Measurements from ENCODE around the gene NFASC.

NFASC gene

GRCh38 chr1:204869097-204869496 lies 1.6 kb upstream of the NFASC start:
- no peak overlapping the region for H3K9ac ChIP-seq (ENCODE audit: low read length)
- no peaks in the 10 kb centered on the region for H3K4me1 ChIP-seq (ENCODE audit: low read length)
- no peaks in the 10 kb centered on the region for H4K20me1 ChIP-seq (ENCODE audit: insufficient read depth, low read length)
- TF ChIP-seq EZH2phosphoT487 (IDR thresholded peaks at IDR 0.05; ENCODE audit: low read length) (no peak), EZH2 (optimal IDR thresholded peaks at IDR 0.05; ENCODE audit: low read depth, low read length) (no peak), CTCF (IDR thresholded peaks at IDR 0.05; ENCODE audit: low read length) (no peak)
- H3K4me2 ChIP-seq (ENCODE audit: low read depth, low read length) = no peak overlapping the region
- no peak overlapping the region for H3K4me3 ChIP-seq (ENCODE audit: low read length)
- no peak overlapping the region for H3K27ac ChIP-seq (ENCODE audit: low read length)
- H3K36me3 ChIP-seq (replicated peaks; ENCODE audit: insufficient read depth, low read length) = no peaks in the 10 kb centered on the region
- H3K79me2 ChIP-seq (ENCODE audit: low read length) = no peaks in the 10 kb centered on the region
- H3F3A ChIP-seq (ENCODE audit: insufficient read depth, low read length) = no peaks in the 10 kb centered on the region
- H3K9me3 ChIP-seq (replicated peaks; ENCODE audit: insufficient read depth, low read length) = no peaks in the 10 kb centered on the region
- H3K27me3 ChIP-seq (replicated peaks; ENCODE audit: insufficient read depth, low read length) = no peaks in the 10 kb centered on the region
- H3K9me2 ChIP-seq (replicated peaks; ENCODE audit: insufficient read depth, low read length) = no peaks in the 10 kb centered on the region
- no peak overlapping the region for H2AFZ ChIP-seq (ENCODE audit: low read length)
- no peak for DNase-seq

GRCh38 chr1:204871405-204872037 lies 859 bp downstream of the NFASC start:
- TF ChIP-seq EZH2 (optimal IDR thresholded peaks at IDR 0.05; ENCODE audit: low read depth, low read length) (no peak), EZH2phosphoT487 (IDR thresholded peaks at IDR 0.05; ENCODE audit: low read length) (no peak), CTCF (IDR thresholded peaks at IDR 0.05; ENCODE audit: low read length) (no peak)
- no peaks in the 10 kb centered on the region for H3F3A ChIP-seq (ENCODE audit: insufficient read depth, low read length)
- H3K4me3 ChIP-seq (ENCODE audit: low read length) = no peak overlapping the region
- DNase-seq = no peak
- no peaks in the 10 kb centered on the region for H3K36me3 ChIP-seq (replicated peaks; ENCODE audit: insufficient read depth, low read length)
- no peak overlapping the region for H2AFZ ChIP-seq (ENCODE audit: low read length)
- H3K9me3 ChIP-seq (replicated peaks; ENCODE audit: insufficient read depth, low read length) = no peaks in the 10 kb centered on the region
- H3K4me1 ChIP-seq (ENCODE audit: low read length) = no peaks in the 10 kb centered on the region
- H3K27me3 ChIP-seq (replicated peaks; ENCODE audit: insufficient read depth, low read length) = no peaks in the 10 kb centered on the region
- H3K9ac ChIP-seq (ENCODE audit: low read length) = no peak overlapping the region
- no peaks in the 10 kb centered on the region for H4K20me1 ChIP-seq (ENCODE audit: insufficient read depth, low read length)
- no peaks in the 10 kb centered on the region for H3K9me2 ChIP-seq (replicated peaks; ENCODE audit: insufficient read depth, low read length)
- H3K27ac ChIP-seq (ENCODE audit: low read length) = no peak overlapping the region
- no peaks in the 10 kb centered on the region for H3K79me2 ChIP-seq (ENCODE audit: low read length)
- no peak overlapping the region for H3K4me2 ChIP-seq (ENCODE audit: low read depth, low read length)

GRCh38 chr1:204872262-204872881 lies 1.7 kb downstream of the NFASC start:
- Histone ChIP-seq H3K27ac (ENCODE audit: low read length) (no peak overlapping the region), H3K9me2 (replicated peaks; ENCODE audit: insufficient read depth, low read length) (no peaks in the 10 kb centered on the region), H3K36me3 (replicated peaks; ENCODE audit: insufficient read depth, low read length) (no peaks in the 10 kb centered on the region), H3K9me3 (replicated peaks; ENCODE audit: insufficient read depth, low read length) (no peaks in the 10 kb centered on the region), H3K9ac (ENCODE audit: low read length) (no peak overlapping the region), H4K20me1 (ENCODE audit: insufficient read depth, low read length) (no peaks in the 10 kb centered on the region), H3K4me1 (ENCODE audit: low read length) (no peaks in the 10 kb centered on the region), H3F3A (ENCODE audit: insufficient read depth, low read length) (no peaks in the 10 kb centered on the region), H3K79me2 (ENCODE audit: low read length) (no peaks in the 10 kb centered on the region), H3K4me2 (ENCODE audit: low read depth, low read length) (no peak overlapping the region), H3K27me3 (replicated peaks; ENCODE audit: insufficient read depth, low read length) (no peaks in the 10 kb centered on the region), H3K4me3 (ENCODE audit: low read length) (no peak overlapping the region), H2AFZ (ENCODE audit: low read length) (no peak overlapping the region)
- no peak for TF ChIP-seq CTCF (IDR thresholded peaks at IDR 0.05; ENCODE audit: low read length)
- TF ChIP-seq EZH2 (optimal IDR thresholded peaks at IDR 0.05; ENCODE audit: low read depth, low read length) = no peak
- TF ChIP-seq EZH2phosphoT487 (IDR thresholded peaks at IDR 0.05; ENCODE audit: low read length) = no peak
- no peak for DNase-seq

All from MM.1S (cell line).